Renal cortex interstitium (tissue), 11 donors: Measurements from ENCODE around the gene STYK1. TPM values are rescaled to one million over a fixed set of nuclear protein-coding genes. Genes with fewer than 3 reads are reported as not detected.
"Not testable (repeated sequence)": the region's sequence is repeated elsewhere in the genome, so short reads cannot be mapped to it uniquely, and the experiment has no call there.

Experiments
- DNase-seq, 11 donors: peaks; one replicate each; pipeline ENCODE4 v3.0.0-alpha.2; 2013; ENCODE audit warnings: low read depth in 9 of 11, low spot score in 4 of 11; ENCODE audit errors: extremely low read depth in 1 of 11
- polyA plus RNA-seq, 3 donors: library from polyadenylated mRNA; unstranded; fragments of 120-200 nt; gene quantifications; one replicate each; pipeline ENCODE4 v1.2.1, GENCODE V29; 2013; ENCODE audit not compliant: insufficient read length in 3 of 3

STYK1 gene
- polyA plus RNA-seq, 3 donors: 0.64 to 0.80 (median 0.69) TPM

DNA sequence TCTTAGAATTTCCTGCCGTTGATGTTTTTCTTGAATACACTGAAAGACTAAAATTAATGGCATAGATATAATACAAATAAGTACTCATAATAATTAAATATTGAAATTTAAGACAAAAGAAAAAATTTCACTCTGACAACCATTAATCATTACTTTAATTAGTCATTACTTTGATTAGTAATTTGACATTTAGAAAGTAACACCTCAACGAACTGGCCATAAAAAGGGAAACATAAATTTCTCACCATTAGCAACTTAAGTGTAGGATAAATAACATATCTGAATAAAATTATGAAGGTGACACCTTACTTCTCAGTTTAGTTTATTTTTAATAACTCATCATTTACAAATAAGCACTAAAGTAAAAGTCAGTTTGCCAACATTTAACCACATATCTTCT, 78.0 kb downstream of the STYK1 start:
- no peak for DNase-seq

DNA sequence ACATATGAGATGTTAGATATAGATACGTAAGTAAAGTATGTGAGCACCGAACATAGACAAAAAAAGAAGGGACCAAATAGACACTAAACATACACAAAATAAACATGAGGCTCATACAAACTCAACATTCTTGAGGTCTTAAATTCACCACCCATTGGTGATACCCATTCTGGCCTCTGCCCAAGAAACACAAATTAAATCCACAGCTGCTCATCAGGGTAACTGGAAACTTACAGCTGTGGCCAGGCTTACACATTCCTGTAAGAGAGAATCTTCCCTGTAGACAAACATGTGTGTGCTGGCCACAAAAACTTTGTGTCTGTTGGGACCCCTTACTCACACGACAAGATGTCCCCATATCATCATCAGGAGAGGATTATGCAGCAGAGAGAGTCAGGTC, 82.9 kb downstream of the STYK1 start:
- DNase-seq: peak in 1 of 11 donors; percentile 3

DNA sequence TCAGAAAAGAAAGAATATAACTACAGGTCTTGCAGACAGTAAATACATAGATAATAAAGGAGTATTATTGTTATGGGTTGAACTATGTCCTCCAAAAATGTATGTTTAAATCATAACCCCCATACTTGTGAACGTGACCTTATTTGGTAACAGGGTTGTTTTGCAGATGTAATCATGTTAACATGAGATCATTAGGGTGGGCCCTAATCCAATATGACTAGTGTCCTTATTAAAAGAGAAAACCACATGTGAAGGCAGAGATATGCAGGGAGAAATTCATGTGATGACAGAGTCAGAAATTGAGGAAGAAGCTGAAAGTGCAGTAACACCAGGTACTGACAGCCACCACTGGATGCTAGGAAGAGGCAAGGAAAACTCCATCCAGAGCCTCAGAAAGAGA, 89.4 kb downstream of the STYK1 start:
- no peak for DNase-seq

DNA sequence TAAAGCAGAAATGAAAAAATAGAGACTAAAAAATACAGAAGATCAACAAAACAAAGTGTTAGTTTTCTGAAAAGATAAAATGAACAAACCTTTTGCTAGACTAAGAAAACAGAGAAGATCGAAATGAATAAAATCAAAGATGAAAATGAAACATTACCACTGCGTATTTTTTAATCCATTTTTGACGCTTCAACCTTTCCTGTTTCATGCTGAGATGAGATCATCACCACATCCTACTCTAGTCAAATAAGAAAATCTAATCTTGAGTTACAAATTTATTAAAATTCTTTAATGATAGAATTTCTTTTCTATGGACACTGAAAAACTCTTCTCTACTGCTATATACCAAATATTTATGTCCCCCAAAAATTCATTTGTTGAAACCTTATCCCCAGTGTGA, 91.1 kb downstream of the STYK1 start:
- DNase-seq: no peak

DNA sequence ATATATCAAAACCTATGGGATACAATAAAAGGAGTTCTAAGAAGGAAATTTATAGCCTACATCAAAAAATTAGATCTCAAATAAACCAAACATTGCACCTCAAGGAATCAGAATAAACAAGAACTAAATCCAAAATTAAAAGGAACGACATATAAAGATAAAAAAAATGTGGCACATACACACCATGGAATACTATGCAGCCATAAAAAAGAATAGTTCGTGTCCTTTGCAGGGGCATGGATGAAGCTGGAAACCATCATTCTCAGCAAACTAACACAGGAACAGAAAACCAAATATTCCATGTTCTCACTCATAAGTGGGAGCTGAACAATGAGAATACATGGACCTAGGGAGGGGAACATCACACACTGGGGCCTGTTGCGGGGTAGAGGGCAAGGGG, 91.7 kb downstream of the STYK1 start:
- not testable (repeated sequence) for DNase-seq

DNA sequence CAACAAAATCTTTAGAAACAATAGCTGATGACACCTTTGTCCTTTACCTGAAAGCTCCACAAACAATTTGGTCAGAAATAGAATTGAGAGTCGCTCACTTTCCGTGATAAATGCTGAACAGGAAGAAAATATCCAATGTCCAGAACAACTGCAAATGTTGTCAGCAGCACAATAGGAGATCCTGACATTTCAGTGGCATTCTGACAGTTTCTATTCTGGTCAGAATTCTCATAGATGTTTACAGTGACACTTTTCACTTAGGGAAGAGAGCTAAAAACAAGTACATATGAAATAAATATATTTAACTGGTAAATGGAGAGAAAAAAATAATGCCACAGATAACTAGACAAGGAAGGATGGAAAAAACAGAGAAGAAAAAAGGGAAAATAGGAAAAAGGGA, 99.5 kb downstream of the STYK1 start:
- no peak for DNase-seq

DNA sequence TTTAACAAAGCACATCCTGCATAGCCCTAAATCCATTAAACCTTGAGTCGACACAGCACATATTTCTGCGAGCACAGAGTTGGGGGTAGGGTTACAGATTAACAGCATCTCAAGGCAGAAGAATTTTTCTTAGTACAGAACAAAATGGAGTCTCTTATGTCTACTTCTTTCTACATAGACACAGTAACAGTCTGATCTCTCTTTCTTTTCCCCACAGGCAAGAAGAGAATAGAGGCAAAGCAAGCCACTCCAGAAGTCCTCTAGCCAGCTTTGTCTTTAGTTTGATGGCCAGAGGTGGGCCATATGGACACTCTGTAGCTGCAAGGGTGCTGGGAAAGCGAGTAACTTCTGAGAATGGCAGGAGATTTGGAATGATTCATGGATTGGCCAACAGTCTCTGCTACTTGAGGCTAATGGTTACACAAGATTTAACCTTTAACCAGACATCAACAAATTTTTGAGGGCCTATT, 101.8 kb downstream of the STYK1 start:
- not testable (repeated sequence) for DNase-seq

DNA sequence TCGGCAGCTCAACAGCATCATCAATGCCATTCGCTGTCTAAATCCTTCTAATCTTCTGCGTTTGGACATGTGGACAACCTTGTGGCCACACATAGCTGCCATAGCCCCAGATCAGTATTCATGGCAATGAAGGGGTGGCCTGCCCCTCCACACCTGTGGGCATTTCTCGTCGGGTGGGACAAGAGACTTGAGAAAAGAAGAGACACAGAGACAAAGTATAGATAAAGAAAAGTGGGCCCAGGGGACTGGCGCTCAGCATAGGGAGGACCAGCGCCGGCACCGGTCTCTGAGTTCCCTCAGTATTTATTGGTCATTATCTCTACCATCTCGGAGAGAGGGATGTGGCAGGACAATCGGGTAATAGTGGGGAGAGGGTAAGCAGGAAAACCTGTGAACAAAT, 102.7 kb downstream of the STYK1 start:
- DNase-seq: no peak

Other genes with a start within 250 kb of the STYK1 start
- under 1 TPM in 2 of 3 donors, not detected in 1; 0.22 to 0.28 TPM for gene KLRC2, start 238.0 kb downstream of the STYK1 start, polyA plus RNA-seq
- under 1 TPM; 0.53 to 0.80 (median 0.62) TPM for gene KLRC1, start 220.7 kb downstream of the STYK1 start, polyA plus RNA-seq
- 10 to 100 TPM in 1 of 3 donors, 1 to 10 TPM in 2; 2.2 to 10.1 (median 2.6) TPM for gene EIF2S3B, start 168.2 kb downstream of the STYK1 start, polyA plus RNA-seq
- 10 to 100 TPM; 38.9 to 41.5 (median 41.4) TPM for gene MAGOHB, start 60.4 kb downstream of the STYK1 start, polyA plus RNA-seq
- 100 to 1,000 TPM; 216 to 263 (median 254) TPM for gene YBX3, start 49.3 kb upstream of the STYK1 start, polyA plus RNA-seq
- not detected for gene TAS2R7, start 128.6 kb upstream of the STYK1 start, polyA plus RNA-seq
- gene TAS2R8, start 133.2 kb upstream of the STYK1 start, polyA plus RNA-seq: not detected
- not detected for gene TAS2R9, start 136.1 kb upstream of the STYK1 start, polyA plus RNA-seq
- 1 to 10 TPM; 2.2 to 3.3 (median 2.7) TPM for gene TAS2R10, start 152.3 kb upstream of the STYK1 start, polyA plus RNA-seq
- gene PRR4, start 175.4 kb upstream of the STYK1 start, polyA plus RNA-seq: 10 to 100 TPM in 1 of 3 donors, 1 to 10 TPM in 2; 5.6 to 14.4 (median 8.8) TPM
- 10 to 100 TPM; 13.0 to 18.0 (median 15.2) TPM for gene PRH1, start 210.2 kb upstream of the STYK1 start, polyA plus RNA-seq
- under 1 TPM in 1 of 3 donors, not detected in 2; 0.24 TPM for gene TAS2R13, start 235.5 kb upstream of the STYK1 start, polyA plus RNA-seq